SK-N-MC (cell line): ENCODE data around the gene SLC15A2.

Experiments
- EZH2 ChIP-seq: fragments of 200-600 bp; sonication (generic); IDR thresholded peaks from one replicate; pipeline ENCODE4 v1.6.1; 2017; ENCODE audit warnings: antibody characterized with exemption
- POLR2AphosphoS5 ChIP-seq: IDR thresholded peaks from 2 replicates; pipeline ENCODE4 v1.6.1; 2012; ENCODE audit warnings: mild to moderate bottlenecking, low read depth, low read length, borderline replicate concordance

DNA sequence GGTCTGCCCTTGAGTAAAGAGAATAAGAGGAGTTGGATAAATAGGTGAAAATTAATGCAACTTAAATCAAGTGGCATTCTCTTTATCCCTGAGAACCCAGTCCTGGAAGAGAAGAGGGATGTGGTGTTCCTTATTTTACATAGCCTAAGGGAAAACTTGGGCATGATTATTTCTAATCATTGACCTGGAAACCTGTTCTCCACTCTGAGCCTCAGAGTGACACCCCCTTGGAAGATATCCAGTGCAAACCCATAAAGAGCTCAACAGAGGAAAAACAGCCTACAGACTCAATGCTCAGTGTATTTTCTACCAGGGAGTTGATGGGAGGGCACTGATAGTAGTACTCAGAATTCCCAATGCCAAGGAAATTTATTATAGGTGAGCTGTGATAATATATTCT lies 22.0 kb downstream of the SLC15A2 start:
- no peak for TF ChIP-seq EZH2
- no peak for TF ChIP-seq POLR2AphosphoS5
